CD4-positive, alpha-beta memory T cell (primary cell): Measurements from ENCODE around the gene COA1. TPM values are rescaled to one million over a fixed set of nuclear protein-coding genes. Genes with fewer than 3 reads are reported as not detected.
"Not testable (repeated sequence)": the region's sequence is repeated elsewhere in the genome, so short reads cannot be mapped to it uniquely, and the experiment has no call there.

Experiments used
- CTCF ChIA-PET: fragments of 350-600 bp; sonication (Branson Sonifier 250); formaldehyde crosslinking; loops from one replicate; lab custom pipeline; 2021; ENCODE audit warnings: inconsistent platforms; ENCODE audit not compliant: partially characterized antibody; lab: Charles Lee
- POLR2A ChIA-PET: fragments of 350-600 bp; sonication (Branson Sonifier 250); formaldehyde crosslinking; loops from one replicate; lab custom pipeline; 2021; ENCODE audit not compliant: partially characterized antibody; lab: Charles Lee
- DNase-seq, 5 donors: peaks; one replicate each; pipeline versions ENCODE4 v3.0.0 to v3.0.0-alpha.2; 2020 to 2022; ENCODE audit warnings: mixed read lengths in 1 of 5
- H3K27ac ChIP-seq: one replicate; pipeline ENCODE4 v1.7.0; 2013; ENCODE audit warnings: low read depth, low read length
- H3K27me3 ChIP-seq: 2 replicates; pipeline ENCODE4 v1.7.0; 2013; ENCODE audit warnings: mild to moderate bottlenecking, low read length, moderate library complexity; ENCODE audit not compliant: insufficient read depth
- H3K36me3 ChIP-seq: 2 replicates; pipeline ENCODE4 v1.7.0; 2013; ENCODE audit warnings: mild to moderate bottlenecking, low read length, moderate library complexity; ENCODE audit not compliant: insufficient read depth
- H3K4me1 ChIP-seq: 2 replicates; pipeline ENCODE4 v1.7.0; 2013; ENCODE audit warnings: mild to moderate bottlenecking, low read length, moderate library complexity; ENCODE audit not compliant: insufficient read depth
- H3K4me3 ChIP-seq, 2 donors: one replicate each; pipeline ENCODE4 v1.7.0; 2013; ENCODE audit warnings: low read length in 2 of 2, mild to moderate bottlenecking in 1 of 2
- H3K9me3 ChIP-seq, 2 donors: one replicate each; pipeline ENCODE4 v1.7.0; 2013; ENCODE audit warnings: low read length in 2 of 2, control low read depth in 1 of 2; ENCODE audit not compliant: control insufficient read depth in 1 of 2
- H3K27ac Mint-ChIP-seq, 7 donors: one replicate each; pipeline ENCODE4 v1.8.0; 2020 to 2021; ENCODE audit warnings: mixed read lengths in 7 of 7, mild to moderate bottlenecking in 6 of 7, inconsistent platforms in 3 of 7, moderate library complexity in 3 of 7
- H3K27me3 Mint-ChIP-seq, 2 donors: one replicate each; pipeline ENCODE4 v1.8.0; 2020 to 2021; ENCODE audit warnings: mixed read lengths in 2 of 2
- H3K36me3 Mint-ChIP-seq, 2 donors: one replicate each; pipeline ENCODE4 v1.8.0; 2020 to 2021; ENCODE audit warnings: mixed read lengths in 2 of 2, inconsistent platforms in 1 of 2, mild to moderate bottlenecking in 1 of 2
- H3K4me1 Mint-ChIP-seq, 4 donors: one replicate each; pipeline ENCODE4 v1.8.0; 2020 to 2021; ENCODE audit warnings: mixed read lengths in 4 of 4, mild to moderate bottlenecking in 1 of 4
- H3K4me3 Mint-ChIP-seq, 8 donors: one replicate each; pipeline ENCODE4 v1.8.0; 2020 to 2021; ENCODE audit warnings: mixed read lengths in 8 of 8, mild to moderate bottlenecking in 7 of 8, moderate library complexity in 6 of 8, inconsistent platforms in 3 of 8
- H3K9me3 Mint-ChIP-seq, 8 donors: one replicate each; pipeline ENCODE4 v1.8.0; 2020 to 2021; ENCODE audit warnings: mixed read lengths in 8 of 8, mild to moderate bottlenecking in 5 of 8, inconsistent platforms in 3 of 8, moderate library complexity in 1 of 8
- intact Hi-C: fragments of 100-400 bp; cut with micrococcal nuclease; formaldehyde crosslinking; loops from one replicate; pipeline ENCODE4 v1.15.1; 2023
- polyA plus RNA-seq, 2 donors: library from polyadenylated mRNA; unstranded; fragments of 300-500 nt; fragmentation: Illumina TruSeq; gene quantifications; one replicate each; pipeline ENCODE4 v1.2.3, GENCODE V29; 2021
- total RNA-seq, 2 experiments: library from RNA; stranded (reverse); gene quantifications; one replicate each; pipeline ENCODE4 v1.2.3, GENCODE V29; 2021

COA1 gene
- total and polyA plus RNA-seq, 4 experiments from 2014 or later = 43.7 to 56.4 (median 52.6) TPM

DNA sequence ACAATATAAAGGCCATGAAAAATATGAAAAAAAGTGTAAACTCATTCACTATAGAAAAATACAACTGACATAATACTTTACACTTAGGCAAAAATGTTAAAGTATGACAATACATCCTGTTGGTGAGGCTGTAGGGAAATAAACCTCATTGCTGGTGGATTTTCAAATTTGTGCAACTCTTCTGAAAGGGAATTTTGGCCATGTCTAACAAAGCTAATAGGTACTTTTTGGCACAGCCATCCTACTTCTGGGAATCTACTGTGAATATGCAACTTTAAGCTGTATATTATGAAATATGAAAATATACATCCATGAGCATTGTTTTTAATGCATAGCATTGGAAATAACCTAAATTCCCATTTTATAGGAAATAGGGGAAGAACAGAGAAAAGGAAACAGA is 13.4 kb upstream of the COA1 start:
- Mint-ChIP-seq H3K4me1 (no peaks in the 10 kb centered on the region), H3K9me3 (no peaks in the 10 kb centered on the region), H3K27me3 (peaks cover 1 to 2% of the 10 kb centered on the region in 2 donors), H3K36me3 (no peaks in the 10 kb centered on the region), H3K4me3 (no peak overlapping the region), H3K27ac (no peak overlapping the region)
- intact Hi-C loops = no loop called here
- POLR2A ChIA-PET = no interaction called here
- Histone ChIP-seq H3K27ac (no peak overlapping the region), H3K36me3 (no peaks in the 10 kb centered on the region), H3K9me3 (no peaks in the 10 kb centered on the region), H3K4me3 (no peak overlapping the region), H3K27me3 (no peaks in the 10 kb centered on the region), H3K4me1 (no peaks in the 10 kb centered on the region)
- no peak for DNase-seq
- CTCF ChIA-PET = interaction anchor here (1.0 to 1.6 kb wide), 3 partner anchors 20 to 160 kb away, joined by 3 to 4 read pairs (median 4); partner anchors contain the start of gene STK17A

DNA sequence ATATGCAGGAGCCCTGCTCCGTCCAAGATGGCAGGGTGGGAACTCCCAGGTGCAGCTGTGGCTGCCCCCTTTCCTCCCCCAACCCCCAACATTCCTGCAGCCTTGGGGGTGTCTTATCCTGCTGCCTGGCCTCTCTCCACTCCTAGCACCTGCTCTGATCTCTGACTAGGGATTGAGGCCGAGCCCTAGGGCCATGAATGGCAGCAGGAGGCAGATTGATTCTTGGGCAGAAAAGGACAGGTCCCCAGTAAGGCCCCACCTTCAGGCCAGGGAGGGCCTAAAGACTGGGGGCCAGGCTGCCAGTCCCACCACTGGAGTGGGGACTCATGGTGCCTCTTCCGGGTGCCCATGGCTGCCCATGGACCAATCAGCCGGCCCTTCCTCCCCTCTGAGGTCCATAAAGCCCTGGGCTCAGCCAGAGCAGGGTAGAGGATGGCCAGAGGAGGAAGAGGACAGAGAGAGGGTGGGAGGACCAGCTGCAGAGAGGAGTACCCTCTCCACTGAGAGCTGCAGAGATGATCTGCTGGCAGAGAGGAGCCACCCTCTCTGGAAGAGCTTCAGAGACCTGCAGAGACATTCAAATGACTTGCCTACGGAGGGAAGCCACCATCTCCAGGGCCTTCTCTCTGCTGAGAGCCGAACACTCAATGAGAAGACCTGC is 8.3 kb upstream of the COA1 start:
- no peak for DNase-seq
- H3K9me3 Mint-ChIP-seq = no peaks in the 10 kb centered on the region
- H3K4me3 Mint-ChIP-seq = no peak overlapping the region
- intact Hi-C loops = no loop called here
- Histone ChIP-seq H3K36me3 (no peaks in the 10 kb centered on the region), H3K27ac (no peak overlapping the region), H3K9me3 (no peaks in the 10 kb centered on the region), H3K4me1 (no peaks in the 10 kb centered on the region), H3K4me3 (no peak overlapping the region), H3K27me3 (no peaks in the 10 kb centered on the region)
- CTCF ChIA-PET = no interaction called here
- POLR2A ChIA-PET = interaction anchor here (0.8 kb wide), 1 partner anchor 38 kb away, joined by 3 read pairs; no protein-coding TSS in a partner anchor
- peaks cover 0 to 5% (median 4%) of the 10 kb centered on the region in 4 donors for H3K4me1 Mint-ChIP-seq
- H3K27ac Mint-ChIP-seq = peak overlapping the region in 1 of 7 donors; percentile 32
- peaks cover 0 to 1% of the 10 kb centered on the region in 2 donors for H3K27me3 Mint-ChIP-seq
- no peaks in the 10 kb centered on the region for H3K36me3 Mint-ChIP-seq

- ChIA-PET CTCF (interaction anchor here (0.7 to 3.9 kb wide), 6 partner anchors 15 to 154 kb away, joined by 3 to 18 read pairs (median 4); partner anchors contain the start of gene STK17A), POLR2A (no interaction called here)
- no peaks in the 10 kb centered on the region for H3K36me3 Mint-ChIP-seq
- intact Hi-C loops = no loop called here
- no peaks in the 10 kb centered on the region for H3K4me1 ChIP-seq
- H3K4me3 ChIP-seq = no peak overlapping the region
- H3K4me3 Mint-ChIP-seq = no peak overlapping the region
- H3K27me3 Mint-ChIP-seq = peaks cover 0 to 1% of the 10 kb centered on the region in 2 donors
- no peaks in the 10 kb centered on the region for H3K9me3 ChIP-seq
- peaks cover 0 to 5% (median 4%) of the 10 kb centered on the region in 4 donors for H3K4me1 Mint-ChIP-seq
- no peaks in the 10 kb centered on the region for H3K9me3 Mint-ChIP-seq
- H3K27me3 ChIP-seq = no peaks in the 10 kb centered on the region
- H3K27ac Mint-ChIP-seq = peak overlapping the region in 1 of 7 donors; percentile 3
- H3K36me3 ChIP-seq = no peaks in the 10 kb centered on the region
- no peak overlapping the region for H3K27ac ChIP-seq
- no peak for DNase-seq
Measured at GRCh38 chr7:43735802-43736603, 6.7 kb upstream of the COA1 start.

GRCh38 chr7:43735403-43735801 is 6.1 kb upstream of the COA1 start:
- no peaks in the 10 kb centered on the region for H3K36me3 Mint-ChIP-seq
- intact Hi-C loops = no loop called here
- no peaks in the 10 kb centered on the region for H3K36me3 ChIP-seq
- H3K27me3 ChIP-seq = no peaks in the 10 kb centered on the region
- H3K4me3 Mint-ChIP-seq = no peak overlapping the region
- ChIA-PET CTCF (interaction anchor here (0.9 to 3.9 kb wide), 4 partner anchors 14 to 153 kb away, joined by 3 to 18 read pairs (median 6); partner anchors contain the start of gene STK17A), POLR2A (no interaction called here)
- H3K9me3 Mint-ChIP-seq = no peaks in the 10 kb centered on the region
- no peaks in the 10 kb centered on the region for H3K9me3 ChIP-seq
- peaks cover 0 to 5% (median 4%) of the 10 kb centered on the region in 4 donors for H3K4me1 Mint-ChIP-seq
- peaks cover under 1% of the 10 kb centered on the region for H3K4me1 ChIP-seq
- H3K27me3 Mint-ChIP-seq = peaks cover 0 to 1% of the 10 kb centered on the region in 2 donors
- H3K4me3 ChIP-seq = no peak overlapping the region
- H3K27ac Mint-ChIP-seq = no peak overlapping the region
- no peak for DNase-seq
- H3K27ac ChIP-seq = no peak overlapping the region

DNA sequence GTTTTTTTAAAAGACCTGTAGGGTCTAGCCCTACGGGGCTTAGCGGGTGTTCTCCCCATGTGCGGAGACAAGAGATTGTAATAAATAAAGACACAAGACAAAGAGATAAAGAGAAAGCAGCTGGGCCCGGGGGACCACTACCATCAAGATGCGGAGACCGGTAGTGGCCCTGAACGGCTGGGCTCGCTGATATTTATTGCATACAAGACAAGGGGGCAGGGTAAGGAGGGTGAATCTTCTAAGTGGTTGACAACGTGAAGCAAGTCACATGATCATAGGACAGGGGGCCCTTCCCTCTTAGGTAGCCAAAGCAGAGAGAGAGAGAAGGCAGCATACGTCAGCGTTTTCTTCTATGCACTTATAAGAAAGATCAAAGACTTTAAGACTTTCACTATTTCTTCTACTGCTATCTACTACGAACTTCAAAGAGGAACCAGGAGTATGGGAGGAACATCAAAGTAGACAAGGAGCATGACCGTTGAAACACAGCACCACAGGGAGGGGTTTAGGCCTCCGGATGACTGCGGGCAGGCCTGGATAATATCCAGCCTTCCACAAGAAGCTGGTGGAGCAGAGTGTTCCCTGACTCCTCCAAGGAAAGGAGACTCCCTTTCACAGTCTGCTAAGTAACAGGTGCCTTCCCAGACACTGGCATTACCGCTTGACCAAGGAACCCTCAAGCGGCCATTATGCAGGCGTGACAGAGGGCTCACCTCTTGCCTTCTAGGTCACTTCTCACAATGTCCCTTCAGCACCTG is 5.4 kb upstream of the COA1 start:
- Mint-ChIP-seq H3K4me3 (peak overlapping the region in 6 of 8 donors; percentile 27 to 59 (median 40)), H3K27ac (peak overlapping the region in 4 of 7 donors; percentile 5 to 68 (median 42))
- POLR2A ChIA-PET = not testable (repeated sequence)

GRCh38 chr7:43731494-43731893 is 2.2 kb upstream of the COA1 start:
- H3K4me3 ChIP-seq, H3K9me3 Mint-ChIP-seq, H3K9me3 ChIP-seq, H3K27me3 Mint-ChIP-seq, POLR2A ChIA-PET, H3K27me3 ChIP-seq, H3K36me3 ChIP-seq, intact Hi-C loops, H3K27ac ChIP-seq, H3K27ac Mint-ChIP-seq, DNase-seq: not testable (repeated sequence)
- peaks cover 33% of the 10 kb centered on the region for H3K4me1 ChIP-seq
- Mint-ChIP-seq H3K4me3 (peak overlapping the region in 1 of 8 donors; percentile 42), H3K36me3 (peaks cover 0 to 12% of the 10 kb centered on the region in 2 donors), H3K4me1 (peaks cover 22 to 38% (median 26%) of the 10 kb centered on the region in 4 donors)
- CTCF ChIA-PET = interaction anchor here (1.4 kb wide), 1 partner anchor 114 kb away, joined by 3 read pairs; no protein-coding TSS in a partner anchor

More for the DNA sequence above, 5.4 kb upstream of the COA1 start:
- H3K27ac ChIP-seq, intact Hi-C loops, H3K36me3 ChIP-seq, H3K27me3 ChIP-seq, H3K27me3 Mint-ChIP-seq, H3K4me1 Mint-ChIP-seq, DNase-seq, H3K4me3 ChIP-seq, H3K9me3 ChIP-seq, H3K36me3 Mint-ChIP-seq, H3K9me3 Mint-ChIP-seq, H3K4me1 ChIP-seq: not testable (repeated sequence)
- CTCF ChIA-PET = interaction anchor here (0.9 to 3.9 kb wide), 4 partner anchors 14 to 153 kb away, joined by 3 to 18 read pairs (median 6); partner anchors contain the start of gene STK17A
